HG03442 (cell line): ENCODE results near the gene FAM50A.
"Not testable (repeated sequence)": the region's sequence is repeated elsewhere in the genome, so short reads cannot be mapped to it uniquely, and the experiment has no call there.

Source experiments
- ATAC-seq: cut with Tn5 transposase; IDR thresholded peaks from one replicate; pipeline ENCODE4 v1.9.1; 2021; ENCODE audit warnings: mild to moderate bottlenecking, moderate library complexity; ENCODE audit not compliant: unreplicated experiment

FAM50A gene, protein sequence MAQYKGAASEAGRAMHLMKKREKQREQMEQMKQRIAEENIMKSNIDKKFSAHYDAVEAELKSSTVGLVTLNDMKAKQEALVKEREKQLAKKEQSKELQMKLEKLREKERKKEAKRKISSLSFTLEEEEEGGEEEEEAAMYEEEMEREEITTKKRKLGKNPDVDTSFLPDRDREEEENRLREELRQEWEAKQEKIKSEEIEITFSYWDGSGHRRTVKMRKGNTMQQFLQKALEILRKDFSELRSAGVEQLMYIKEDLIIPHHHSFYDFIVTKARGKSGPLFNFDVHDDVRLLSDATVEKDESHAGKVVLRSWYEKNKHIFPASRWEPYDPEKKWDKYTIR

DNA sequence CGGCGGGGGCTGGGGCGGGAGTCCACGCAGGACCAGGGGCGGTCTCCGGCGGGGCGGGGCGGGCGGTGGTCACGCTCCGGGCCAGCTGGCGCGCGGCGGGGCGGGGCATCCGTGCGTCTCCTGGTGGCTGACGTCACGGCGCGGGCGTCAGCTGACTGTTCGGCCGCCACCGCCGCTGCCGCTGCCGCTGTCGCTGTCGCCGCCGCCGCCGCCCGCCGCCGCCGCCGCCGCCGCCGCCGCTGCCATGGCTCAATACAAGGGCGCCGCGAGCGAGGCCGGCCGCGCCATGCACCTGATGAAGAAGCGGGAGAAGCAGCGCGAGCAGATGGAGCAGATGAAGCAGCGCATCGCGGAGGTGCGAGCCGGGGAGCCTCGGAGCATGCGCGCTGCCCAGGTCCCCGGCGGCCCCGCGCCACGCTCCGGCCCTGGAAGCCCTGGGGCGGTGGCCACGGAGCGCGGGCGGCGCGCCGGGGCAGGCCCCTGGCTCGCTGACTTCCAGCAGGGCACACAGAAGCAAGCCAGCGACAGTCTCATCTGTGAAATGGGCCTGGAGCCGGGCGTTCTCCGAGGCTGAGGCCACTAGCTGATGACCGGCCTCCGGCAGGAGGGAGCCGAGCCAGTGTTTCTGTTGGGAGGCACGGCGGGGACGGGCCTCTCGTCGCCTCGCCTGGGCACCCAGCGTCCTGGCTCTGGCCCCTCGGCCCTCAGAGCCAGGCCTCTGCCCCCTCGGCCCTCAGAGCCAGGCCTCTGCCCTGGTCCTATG is at the start of gene FAM50A:
Gene FAM50A, plus strand, starts transcription at position 150 of the 763 bp plus-strand sequence. Its CDS starts 95 bp downstream, at position 245.
- peak; percentile 79 for ATAC-seq

GRCh38 chrX:154396363-154396762 is 47.6 kb upstream of the FAM50A start:
- not testable (repeated sequence) for ATAC-seq

DNA sequence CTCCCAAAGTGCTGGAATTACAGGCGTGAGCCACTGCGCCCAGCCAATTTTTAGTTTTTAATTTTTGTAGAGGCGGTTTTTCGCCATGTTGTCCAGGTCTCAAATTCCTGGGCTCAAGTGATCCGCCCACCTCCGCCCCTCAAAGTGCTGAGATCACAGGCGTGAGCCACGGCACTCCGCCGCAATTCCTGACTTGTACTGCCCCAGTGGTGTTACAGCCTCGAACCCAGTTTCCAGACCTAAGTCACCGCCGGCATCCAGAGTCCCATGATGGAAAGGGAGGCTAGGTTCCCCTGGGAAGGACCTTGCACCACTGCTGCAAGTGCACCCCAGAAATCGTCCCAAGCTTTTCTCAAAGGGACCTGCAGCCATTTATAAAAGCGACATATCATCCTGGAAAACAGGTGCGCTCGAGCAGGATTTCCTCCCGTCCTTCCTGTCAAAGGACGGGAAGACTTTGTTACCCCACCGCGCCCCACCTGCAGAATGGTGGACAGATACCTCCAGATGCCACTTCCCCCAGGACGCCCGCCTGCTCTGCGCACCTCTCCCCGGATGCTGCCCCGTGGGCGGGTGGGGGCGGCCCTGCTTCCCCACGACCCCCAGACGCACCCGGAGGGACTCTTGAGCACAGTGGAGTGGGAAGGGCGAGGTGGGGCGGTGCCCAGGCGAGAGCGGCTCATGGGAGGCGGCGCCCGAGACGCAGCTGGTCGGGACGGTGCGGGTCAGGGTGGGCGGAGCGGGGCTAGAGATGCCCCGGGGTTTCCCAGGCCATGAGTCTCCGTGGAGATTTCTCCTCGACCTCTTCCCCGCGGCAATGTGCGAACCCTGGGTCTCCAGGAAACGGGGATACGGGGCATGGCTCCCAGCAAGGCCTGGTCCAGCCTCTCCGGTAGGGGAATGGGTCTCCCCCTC is 46.7 kb upstream of the FAM50A start:
- ATAC-seq = peak; percentile 33

- ATAC-seq = peak; percentile 75
Observed at GRCh38 chrX:154397888-154398667, 45.9 kb upstream of the FAM50A start, which contains the start of gene RPL10. TSS of gene RPL10 (plus strand) at chrX:154398377. CDS start at chrX:154398520, 143 bp downstream.

GRCh38 chrX:154398668-154399526 is 45.0 kb upstream of the FAM50A start:
- ATAC-seq = peak; percentile 19

DNA sequence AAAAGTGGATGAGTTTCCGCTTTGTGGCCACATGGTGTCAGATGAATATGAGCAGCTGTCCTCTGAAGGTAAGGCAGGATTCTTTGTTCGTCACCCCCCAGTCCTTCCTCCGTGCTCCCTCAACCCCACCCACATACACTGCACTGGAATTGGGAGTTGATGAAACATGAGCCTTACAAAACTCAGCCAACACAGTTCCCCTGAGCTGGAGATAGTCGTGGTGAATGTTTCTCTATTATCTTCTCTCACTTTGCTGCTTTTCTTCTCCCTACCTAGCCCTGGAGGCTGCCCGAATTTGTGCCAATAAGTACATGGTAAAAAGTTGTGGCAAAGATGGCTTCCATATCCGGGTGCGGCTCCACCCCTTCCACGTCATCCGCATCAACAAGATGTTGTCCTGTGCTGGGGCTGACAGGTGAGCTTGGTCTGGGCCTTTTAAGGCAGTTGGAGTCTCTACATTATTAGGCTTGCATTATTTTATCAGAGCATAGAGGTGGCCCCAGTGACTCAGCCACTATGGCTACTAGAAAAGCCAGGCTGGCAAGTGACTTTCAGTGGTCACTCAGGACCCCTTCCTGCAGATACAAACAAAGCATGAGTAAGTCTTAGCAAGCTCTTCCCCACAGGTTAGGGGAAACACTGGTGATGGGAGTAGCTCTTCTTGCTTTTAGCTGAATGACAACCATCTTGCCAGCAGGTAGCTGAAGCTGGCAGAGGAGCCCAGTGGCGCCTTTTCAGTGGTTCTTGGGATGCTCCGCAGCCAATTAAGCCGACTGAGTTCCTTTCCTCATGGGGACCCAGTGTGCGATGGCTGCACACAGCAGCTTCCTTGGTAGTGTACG is 44.2 kb upstream of the FAM50A start:
- no peak for ATAC-seq

- not testable (repeated sequence) for ATAC-seq
Observed at GRCh38 chrX:154400369-154400817, 43.5 kb upstream of the FAM50A start.

- ATAC-seq = no peak
Observed at GRCh38 chrX:154401045-154401799, 42.7 kb upstream of the FAM50A start.

GRCh38 chrX:154401918-154402621 is 41.9 kb upstream of the FAM50A start:
- ATAC-seq = no peak

- ATAC-seq = no peak
Observed at GRCh38 chrX:154402622-154403127, 41.3 kb upstream of the FAM50A start.

GRCh38 chrX:154403192-154403591 is 40.7 kb upstream of the FAM50A start:
- ATAC-seq = no peak

GRCh38 chrX:154403858-154404257 is 40.1 kb upstream of the FAM50A start:
- ATAC-seq = no peak

DNA sequence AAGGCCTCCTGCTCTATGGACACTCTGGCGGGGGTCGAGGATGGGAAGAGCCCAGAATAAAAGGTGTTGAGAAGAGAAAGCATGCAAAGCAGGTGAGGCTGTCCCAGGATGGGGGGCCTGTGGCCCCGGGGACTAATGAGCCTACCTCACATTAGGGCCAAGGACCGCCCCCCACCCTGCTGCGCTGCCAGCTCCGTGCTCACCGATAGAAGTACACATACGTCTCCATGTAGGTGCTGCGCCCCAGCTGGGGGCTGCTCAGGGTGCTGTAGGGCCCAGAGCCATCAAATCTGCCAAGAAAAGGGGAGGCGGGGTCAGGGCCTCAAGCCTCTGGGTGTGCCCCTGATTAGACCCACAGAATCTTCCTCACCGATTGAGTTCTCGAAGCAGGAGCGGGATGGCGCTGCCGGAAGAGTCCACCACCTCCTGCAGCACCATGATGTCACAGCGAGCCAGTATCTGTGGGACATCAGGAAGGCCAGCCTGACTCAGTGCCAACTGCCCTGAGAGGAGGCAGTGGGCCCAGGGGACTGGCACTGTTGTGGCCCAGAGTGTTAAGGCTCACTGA is 39.2 kb upstream of the FAM50A start:
- no peak for ATAC-seq

GRCh38 chrX:154408659-154409221 is 35.2 kb upstream of the FAM50A start:
- peak; percentile 8 for ATAC-seq

- ATAC-seq = peak; percentile 39
Observed at GRCh38 chrX:154409222-154409871, 34.6 kb upstream of the FAM50A start, which contains the start of gene DNASE1L1. TSS of gene DNASE1L1 (minus strand) at chrX:154409254. CDS start at chrX:154405568, 3,686 bp downstream.
